ENCODE measurements around the gene KLRK1.
"Not testable (repeated sequence)": the region's sequence is repeated elsewhere in the genome, so short reads cannot be mapped to it uniquely, and the experiment has no call there.

Gene KLRK1

DNA sequence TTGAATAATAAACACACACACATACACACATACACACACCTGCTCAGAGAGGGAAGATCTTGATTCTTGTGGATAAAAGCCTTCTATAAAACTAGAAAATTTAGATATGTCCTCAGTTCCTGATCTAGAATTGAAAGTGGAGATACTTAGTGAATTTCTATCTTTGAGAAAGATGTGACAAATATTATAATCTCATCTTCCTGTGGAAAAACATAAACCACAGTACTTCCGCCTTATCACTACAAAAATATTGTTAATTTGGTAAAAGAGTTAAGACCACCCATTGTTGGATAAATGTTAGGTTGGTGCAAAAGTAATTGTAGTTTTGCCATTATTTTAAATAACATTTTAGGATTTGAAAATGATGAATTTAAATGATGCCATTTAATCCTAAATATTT, at the start of gene KLRK1:
Gene KLRK1 (minus strand): TSS at position 138 of the 400 bp plus-strand sequence. CDS start 1,231 bp downstream, outside the sequence.
- no CpG with 5 or more reads among the region's 1 CpG for WGBS (ENCODE audit: insufficient coverage, insufficient read length)
- DNase-seq (ENCODE audit: low read depth, low spot score), result no peak

DNA sequence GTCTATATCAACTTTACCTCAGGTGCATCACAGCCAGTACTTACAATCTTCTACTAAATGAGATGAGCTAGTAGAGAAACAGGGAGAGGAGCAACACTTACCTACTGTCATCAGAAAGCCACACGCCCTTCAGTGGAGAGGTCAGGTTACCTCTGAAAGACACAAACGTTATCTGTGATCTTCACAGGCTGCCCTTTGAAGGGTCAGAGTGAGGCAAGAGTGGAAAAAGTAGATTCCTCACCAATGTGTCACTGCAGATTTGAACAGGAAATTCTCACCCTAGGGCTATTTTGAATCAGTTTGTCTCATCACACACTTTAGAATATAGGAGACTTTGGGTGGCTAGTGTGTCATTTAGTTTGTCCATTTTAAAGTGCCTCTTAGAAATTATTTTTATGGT, 47.8 kb upstream of the KLRK1 start:
- H3K4me3 ChIP-seq (ENCODE audit: low read length); DNase-seq (ENCODE audit: low read depth, low spot score); H3K4me1 ChIP-seq (ENCODE audit: control insufficient read depth, insufficient read depth, low read length); H3K27ac ChIP-seq (ENCODE audit: low read length); H3K36me3 ChIP-seq (ENCODE audit: control insufficient read depth, insufficient read depth, low read length); H3K9me3 ChIP-seq (ENCODE audit: control insufficient read depth, insufficient read depth, low read length); H3K27me3 ChIP-seq (ENCODE audit: control insufficient read depth, insufficient read depth, low read length): not testable (repeated sequence)
- no CpG with 5 or more reads among the region's 2 CpGs for WGBS (ENCODE audit: insufficient coverage, insufficient read length)

More for the DNA sequence above, at the start of gene KLRK1:
- no peak within 1 kb of the TSS for H3K27ac ChIP-seq (ENCODE audit: low read length)
- H3K4me3 ChIP-seq (ENCODE audit: low read length), result no peak within 1 kb of the TSS
- H3K27me3 ChIP-seq (ENCODE audit: control insufficient read depth, insufficient read depth, low read length), result no peaks in the 10 kb centered on the region
- H3K4me1 ChIP-seq (ENCODE audit: control insufficient read depth, insufficient read depth, low read length), result no peaks in the 10 kb centered on the region
- H3K36me3 ChIP-seq (ENCODE audit: control insufficient read depth, insufficient read depth, low read length), result no peaks in the 10 kb centered on the region
- no peaks in the 10 kb centered on the region for H3K9me3 ChIP-seq (ENCODE audit: control insufficient read depth, insufficient read depth, low read length)

DNA sequence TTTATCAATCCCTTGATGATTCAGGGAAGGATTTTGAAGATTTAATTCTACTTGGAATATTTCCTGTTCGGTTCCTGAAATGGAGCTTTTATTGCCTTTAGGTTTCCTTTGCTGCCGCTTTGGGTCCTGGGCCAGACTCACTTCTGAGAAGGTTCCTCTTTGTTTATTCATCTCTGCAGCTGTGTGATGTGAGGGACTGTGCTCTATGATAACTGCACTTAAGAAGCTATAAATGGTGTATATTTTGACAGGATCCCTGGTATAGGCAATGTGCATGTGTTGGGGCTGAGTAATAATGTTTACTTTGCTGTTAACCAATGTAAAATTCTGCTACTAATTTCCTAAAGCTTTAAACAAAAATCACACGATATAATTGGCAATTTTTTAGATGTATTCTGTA, 46.0 kb upstream of the KLRK1 start, which contains the start of gene KLRC2:
Gene KLRC2 (minus strand): TSS at position 195 of the 400 bp plus-strand sequence. CDS start 24 bp downstream, at position 171.
- not testable (repeated sequence) for H3K4me1 ChIP-seq (ENCODE audit: control insufficient read depth, insufficient read depth, low read length); H3K4me3 ChIP-seq (ENCODE audit: low read length); H3K36me3 ChIP-seq (ENCODE audit: control insufficient read depth, insufficient read depth, low read length); H3K27ac ChIP-seq (ENCODE audit: low read length); H3K9me3 ChIP-seq (ENCODE audit: control insufficient read depth, insufficient read depth, low read length); DNase-seq (ENCODE audit: low read depth, low spot score); H3K27me3 ChIP-seq (ENCODE audit: control insufficient read depth, insufficient read depth, low read length)
- no CpG with 5 or more reads among the region's 3 CpGs for WGBS (ENCODE audit: insufficient coverage, insufficient read length)

DNA sequence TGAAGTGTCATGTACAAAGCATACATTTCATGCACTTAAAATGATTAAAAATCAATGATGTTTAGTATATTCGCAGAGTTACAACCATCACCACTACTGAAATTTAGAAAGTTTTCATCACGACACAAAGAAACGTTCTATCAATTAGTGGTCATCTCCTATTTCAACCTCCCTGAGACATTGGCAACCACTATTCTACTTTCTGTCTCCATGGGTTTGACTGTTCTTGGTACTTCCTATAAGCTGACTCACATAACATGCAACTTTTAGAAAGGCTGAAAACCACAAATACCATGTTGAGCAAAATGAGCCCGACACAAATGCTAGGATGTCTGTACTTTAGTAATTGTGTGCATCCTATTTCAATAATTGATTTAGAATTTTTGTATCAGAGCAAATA, 40.8 kb upstream of the KLRK1 start:
- H3K4me1 ChIP-seq (ENCODE audit: control insufficient read depth, insufficient read depth, low read length); H3K27ac ChIP-seq (ENCODE audit: low read length); H3K9me3 ChIP-seq (ENCODE audit: control insufficient read depth, insufficient read depth, low read length); H3K27me3 ChIP-seq (ENCODE audit: control insufficient read depth, insufficient read depth, low read length); DNase-seq (ENCODE audit: low read depth, low spot score); H3K36me3 ChIP-seq (ENCODE audit: control insufficient read depth, insufficient read depth, low read length); H3K4me3 ChIP-seq (ENCODE audit: low read length): not testable (repeated sequence)
- WGBS (ENCODE audit: insufficient coverage, insufficient read length), result no CpG with 5 or more reads among the region's 4 CpGs

DNA sequence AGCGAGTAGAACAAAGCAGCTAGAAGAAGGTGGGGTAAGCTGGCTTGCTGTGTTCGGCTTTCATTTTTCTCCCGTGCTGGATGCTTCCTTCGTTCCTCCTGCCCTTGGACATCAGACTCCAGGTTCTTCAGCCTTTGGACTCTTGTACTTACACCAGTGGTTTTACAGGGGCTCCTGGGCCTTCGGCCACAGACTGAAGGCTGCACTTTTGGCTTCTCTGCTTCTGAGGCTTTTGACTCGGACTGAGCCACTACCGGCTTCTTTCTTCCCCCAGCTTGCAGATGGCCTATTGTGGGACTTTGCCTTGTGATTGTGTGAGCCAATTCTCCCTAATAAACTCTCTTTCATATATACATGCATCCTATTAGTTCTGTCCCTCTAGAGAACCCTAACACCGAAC, 36.1 kb upstream of the KLRK1 start:
- H3K36me3 ChIP-seq (ENCODE audit: control insufficient read depth, insufficient read depth, low read length); H3K27ac ChIP-seq (ENCODE audit: low read length); H3K4me1 ChIP-seq (ENCODE audit: control insufficient read depth, insufficient read depth, low read length); H3K9me3 ChIP-seq (ENCODE audit: control insufficient read depth, insufficient read depth, low read length); DNase-seq (ENCODE audit: low read depth, low spot score); H3K27me3 ChIP-seq (ENCODE audit: control insufficient read depth, insufficient read depth, low read length); H3K4me3 ChIP-seq (ENCODE audit: low read length): not testable (repeated sequence)
- no CpG with 5 or more reads among the region's 8 CpGs for WGBS (ENCODE audit: insufficient coverage, insufficient read length)

DNA sequence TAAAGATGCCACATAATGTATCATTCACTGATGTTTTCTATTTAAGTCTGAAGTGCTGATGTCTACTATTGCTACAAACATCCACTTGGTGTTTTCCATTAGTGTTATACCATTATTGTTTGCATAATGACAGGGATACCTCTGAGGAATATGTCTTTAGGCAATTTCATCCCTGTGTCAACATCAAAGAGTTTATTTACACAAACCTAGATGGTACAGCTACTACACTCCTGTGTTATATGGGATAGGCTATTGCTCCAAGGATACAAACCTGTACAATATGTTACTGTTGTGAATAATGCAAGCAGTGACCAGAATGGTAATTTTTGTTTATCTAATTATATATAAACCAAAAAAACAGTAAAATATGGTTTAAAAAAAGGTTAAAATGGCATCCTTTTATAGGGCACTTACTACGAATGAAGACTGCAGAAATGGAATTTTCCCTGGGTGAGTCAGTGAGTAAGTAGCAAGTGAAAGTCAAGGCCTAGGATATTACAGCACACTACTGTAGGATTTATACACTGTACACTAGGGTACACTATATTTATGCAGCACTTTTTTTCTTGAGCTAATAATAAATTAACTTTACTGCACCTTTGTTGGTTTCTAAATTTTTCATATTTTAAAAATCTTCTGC, 34.5 kb upstream of the KLRK1 start:
- not testable (repeated sequence) for H3K27ac ChIP-seq (ENCODE audit: low read length); DNase-seq (ENCODE audit: low read depth, low spot score); H3K4me3 ChIP-seq (ENCODE audit: low read length); H3K36me3 ChIP-seq (ENCODE audit: control insufficient read depth, insufficient read depth, low read length); H3K4me1 ChIP-seq (ENCODE audit: control insufficient read depth, insufficient read depth, low read length); H3K9me3 ChIP-seq (ENCODE audit: control insufficient read depth, insufficient read depth, low read length); H3K27me3 ChIP-seq (ENCODE audit: control insufficient read depth, insufficient read depth, low read length)
- WGBS (ENCODE audit: insufficient coverage, insufficient read length), result no CpG with 5 or more reads among the region's 1 CpG

DNA sequence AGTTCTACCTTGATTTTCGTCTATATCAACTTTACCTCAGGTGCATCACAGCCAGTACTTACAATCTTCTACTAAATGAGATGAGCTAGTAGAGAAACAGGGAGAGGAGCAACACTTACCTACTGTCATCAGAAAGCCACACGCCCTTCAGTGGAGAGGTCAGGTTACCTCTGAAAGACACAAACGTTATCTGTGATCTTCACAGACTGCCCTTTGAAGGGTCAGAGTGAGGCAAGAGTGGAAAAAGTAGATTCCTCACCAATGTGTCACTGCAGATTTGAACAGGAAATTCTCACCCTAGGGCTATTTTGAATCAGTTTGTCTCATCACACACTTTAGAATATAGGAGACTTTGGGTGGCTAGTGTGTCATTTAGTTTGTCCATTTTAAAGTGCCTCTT, 32.3 kb upstream of the KLRK1 start:
- not testable (repeated sequence) for H3K36me3 ChIP-seq (ENCODE audit: control insufficient read depth, insufficient read depth, low read length); H3K27me3 ChIP-seq (ENCODE audit: control insufficient read depth, insufficient read depth, low read length); H3K27ac ChIP-seq (ENCODE audit: low read length); H3K4me3 ChIP-seq (ENCODE audit: low read length); H3K9me3 ChIP-seq (ENCODE audit: control insufficient read depth, insufficient read depth, low read length); H3K4me1 ChIP-seq (ENCODE audit: control insufficient read depth, insufficient read depth, low read length); DNase-seq (ENCODE audit: low read depth, low spot score)
- no CpG with 5 or more reads among the region's 3 CpGs for WGBS (ENCODE audit: insufficient coverage, insufficient read length)

DNA sequence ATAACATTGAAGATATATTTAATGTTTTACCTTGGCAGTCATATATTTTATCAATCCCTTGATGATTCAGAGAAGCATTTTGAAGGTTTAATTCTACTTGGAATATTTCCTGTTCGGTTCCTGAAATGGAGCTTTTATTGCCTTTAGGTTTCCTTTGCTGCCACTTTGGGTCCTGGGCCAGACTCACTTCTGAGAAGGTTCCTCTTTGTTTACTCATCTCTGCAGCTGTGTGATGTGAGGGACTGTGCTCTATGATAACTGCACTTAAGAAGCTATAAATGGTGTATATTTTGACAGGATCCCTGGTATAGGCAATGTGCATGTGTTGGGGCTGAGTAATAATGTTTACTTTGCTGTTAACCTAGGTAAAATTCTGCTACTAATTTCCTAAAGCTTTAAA, 30.5 kb upstream of the KLRK1 start, which contains the start of gene KLRC3:
Gene KLRC3 (minus strand): TSS at position 262 of the 400 bp plus-strand sequence. CDS start 45 bp downstream, at position 217.
- not testable (repeated sequence) for H3K9me3 ChIP-seq (ENCODE audit: control insufficient read depth, insufficient read depth, low read length); H3K27ac ChIP-seq (ENCODE audit: low read length); H3K36me3 ChIP-seq (ENCODE audit: control insufficient read depth, insufficient read depth, low read length); H3K27me3 ChIP-seq (ENCODE audit: control insufficient read depth, insufficient read depth, low read length); H3K4me1 ChIP-seq (ENCODE audit: control insufficient read depth, insufficient read depth, low read length); DNase-seq (ENCODE audit: low read depth, low spot score); H3K4me3 ChIP-seq (ENCODE audit: low read length)
- WGBS (ENCODE audit: insufficient coverage, insufficient read length), result no CpG with 5 or more reads among the region's 1 CpG

DNA sequence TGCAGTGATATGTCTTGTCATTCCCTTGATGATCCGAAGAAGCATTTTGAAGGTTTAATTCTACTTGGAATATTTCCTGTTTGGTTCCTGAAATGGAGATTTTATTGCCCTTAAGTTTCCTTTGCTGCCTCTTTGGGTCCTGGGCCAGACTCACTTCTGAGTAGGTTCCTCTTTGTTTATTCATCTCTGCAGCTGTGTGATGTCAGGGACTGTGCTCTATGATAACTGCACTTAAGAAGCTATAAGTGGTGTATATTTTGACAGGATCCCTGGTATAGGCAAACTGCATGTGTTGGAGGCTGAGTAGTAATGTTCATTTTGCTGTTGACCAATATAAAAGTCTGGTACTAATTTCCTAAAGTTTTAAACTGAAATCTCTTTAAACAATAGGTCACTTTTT, 19.6 kb upstream of the KLRK1 start, which contains the start of gene KLRC4:
Gene KLRC4 (minus strand): TSS at position 366 of the 400 bp plus-strand sequence. CDS start 182 bp downstream, at position 184.
- Histone ChIP-seq H3K4me1 (ENCODE audit: control insufficient read depth, insufficient read depth, low read length) (no peaks in the 10 kb centered on the region), H3K27me3 (ENCODE audit: control insufficient read depth, insufficient read depth, low read length) (no peaks in the 10 kb centered on the region), H3K27ac (ENCODE audit: low read length) (no peak within 1 kb of the TSS), H3K36me3 (ENCODE audit: control insufficient read depth, insufficient read depth, low read length) (no peaks in the 10 kb centered on the region), H3K9me3 (ENCODE audit: control insufficient read depth, insufficient read depth, low read length) (no peaks in the 10 kb centered on the region), H3K4me3 (ENCODE audit: low read length) (no peak within 1 kb of the TSS)
- no peak for DNase-seq (ENCODE audit: low read depth, low spot score)
- no CpG with 5 or more reads among the region's 1 CpG for WGBS (ENCODE audit: insufficient coverage, insufficient read length)

DNA sequence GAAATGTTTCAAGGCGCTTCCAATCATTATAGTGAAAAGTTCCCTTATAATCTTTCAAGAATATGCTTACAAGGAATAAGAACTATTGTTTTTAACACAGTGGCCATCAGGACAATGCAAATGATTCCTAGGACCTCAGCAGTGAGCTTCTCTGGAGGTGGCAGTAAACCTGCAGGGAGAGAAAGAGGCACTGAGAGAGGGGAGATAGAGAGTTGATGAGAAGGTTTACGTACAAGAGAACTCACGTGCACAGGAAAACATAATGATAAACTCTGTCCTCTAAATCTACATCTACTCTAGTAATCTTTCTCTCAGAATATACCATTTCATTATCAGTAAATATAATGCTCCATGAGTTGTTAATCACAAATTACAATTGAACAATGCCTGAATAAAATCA, 19.0 kb upstream of the KLRK1 start:
- H3K9me3 ChIP-seq (ENCODE audit: control insufficient read depth, insufficient read depth, low read length), result no peaks in the 10 kb centered on the region
- no peaks in the 10 kb centered on the region for H3K4me1 ChIP-seq (ENCODE audit: control insufficient read depth, insufficient read depth, low read length)
- H3K27ac ChIP-seq (ENCODE audit: low read length), result no peak overlapping the region
- no peaks in the 10 kb centered on the region for H3K27me3 ChIP-seq (ENCODE audit: control insufficient read depth, insufficient read depth, low read length)
- WGBS (ENCODE audit: insufficient coverage, insufficient read length), result no CpG with 5 or more reads among the region's 3 CpGs
- H3K4me3 ChIP-seq (ENCODE audit: low read length), result no peak overlapping the region
- DNase-seq (ENCODE audit: low read depth, low spot score), result no peak
- no peaks in the 10 kb centered on the region for H3K36me3 ChIP-seq (ENCODE audit: control insufficient read depth, insufficient read depth, low read length)

DNA sequence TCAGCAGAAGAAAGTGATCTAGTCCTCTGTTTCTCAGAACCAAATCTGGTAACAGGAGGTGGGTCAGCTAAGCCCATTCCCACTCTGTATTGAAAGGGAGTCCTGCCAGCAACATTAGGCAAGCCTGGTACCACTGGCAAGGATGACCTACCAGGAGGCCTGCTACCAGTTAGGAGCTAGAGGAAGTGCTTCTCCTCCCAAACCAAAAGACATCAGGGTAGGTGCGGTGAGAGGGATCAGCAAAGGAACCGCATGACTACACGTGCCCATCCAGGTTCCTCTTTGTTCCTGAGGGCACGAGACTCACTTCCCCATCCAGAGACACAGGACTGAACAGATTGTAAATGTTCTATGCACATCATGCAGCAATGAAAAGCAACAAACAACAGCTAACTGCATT, 16.9 kb upstream of the KLRK1 start:
- H3K27ac ChIP-seq (ENCODE audit: low read length), result no peak overlapping the region
- no peaks in the 10 kb centered on the region for H3K27me3 ChIP-seq (ENCODE audit: control insufficient read depth, insufficient read depth, low read length)
- WGBS (ENCODE audit: insufficient coverage, insufficient read length), result no CpG with 5 or more reads among the region's 4 CpGs
- no peak overlapping the region for H3K4me3 ChIP-seq (ENCODE audit: low read length)
- no peak for DNase-seq (ENCODE audit: low read depth, low spot score)
- no peaks in the 10 kb centered on the region for H3K9me3 ChIP-seq (ENCODE audit: control insufficient read depth, insufficient read depth, low read length)
- no peaks in the 10 kb centered on the region for H3K36me3 ChIP-seq (ENCODE audit: control insufficient read depth, insufficient read depth, low read length)
- H3K4me1 ChIP-seq (ENCODE audit: control insufficient read depth, insufficient read depth, low read length), result no peaks in the 10 kb centered on the region
